RWPE1 (cell line): Measurements from ENCODE around the gene CHRNA3.

Experiments used
- CTCF ChIA-PET: fragments of 350-600 bp; sonication (Branson Sonifier 250); formaldehyde crosslinking; extraction: SDS; loops from one replicate; lab custom pipeline; 2021; lab: Yijun Ruan, JAX
- POLR2A ChIA-PET: fragments of 400-600 bp; formaldehyde crosslinking; extraction: SDS; loops from one replicate; lab custom pipeline; 2020; ENCODE audit warnings: antibody characterized with exemption; ENCODE audit not compliant: low non-redundant PET; lab: Yijun Ruan, JAX
- DNase-seq: peaks from one replicate; pipeline ENCODE4 v3.0.0; 2012; ENCODE audit warnings: low spot score
- H3K27ac ChIP-seq: fragments of 450-650 bp; 2 replicates; pipeline ENCODE4 v1.5.1; 2017
- TF ChIP-seq, protein P1 (sequence below): fragments of 450-650 bp; conservative IDR thresholded peaks from 2 replicates; pipeline ENCODE4 v1.5.1; 2017; ENCODE audit warnings: low read depth, mild to moderate bottlenecking

CHRNA3 gene

DNA sequence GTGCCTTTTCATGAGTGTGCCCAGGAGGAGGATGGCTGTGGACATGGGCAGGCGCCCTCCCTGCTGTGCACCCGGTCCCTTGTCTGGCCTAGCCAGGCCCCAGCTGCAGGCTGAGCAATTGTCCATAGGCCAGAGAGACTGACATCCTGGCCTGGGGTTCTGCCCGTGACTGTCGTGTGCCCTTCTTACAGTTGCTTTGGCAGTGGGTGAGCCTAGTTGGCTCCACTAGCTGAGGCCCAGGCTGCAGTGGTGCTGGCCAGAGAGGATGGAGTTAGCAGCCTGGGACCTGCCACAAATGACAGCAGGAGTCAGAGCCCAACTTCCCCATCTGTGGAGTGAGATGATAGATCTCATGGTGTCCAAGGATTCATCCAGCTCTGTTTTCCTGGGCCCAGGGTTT lies 29.2 kb upstream of the CHRNA3 start:
- CTCF ChIA-PET = no interaction called here
- TF ChIP-seq, protein P1, sequence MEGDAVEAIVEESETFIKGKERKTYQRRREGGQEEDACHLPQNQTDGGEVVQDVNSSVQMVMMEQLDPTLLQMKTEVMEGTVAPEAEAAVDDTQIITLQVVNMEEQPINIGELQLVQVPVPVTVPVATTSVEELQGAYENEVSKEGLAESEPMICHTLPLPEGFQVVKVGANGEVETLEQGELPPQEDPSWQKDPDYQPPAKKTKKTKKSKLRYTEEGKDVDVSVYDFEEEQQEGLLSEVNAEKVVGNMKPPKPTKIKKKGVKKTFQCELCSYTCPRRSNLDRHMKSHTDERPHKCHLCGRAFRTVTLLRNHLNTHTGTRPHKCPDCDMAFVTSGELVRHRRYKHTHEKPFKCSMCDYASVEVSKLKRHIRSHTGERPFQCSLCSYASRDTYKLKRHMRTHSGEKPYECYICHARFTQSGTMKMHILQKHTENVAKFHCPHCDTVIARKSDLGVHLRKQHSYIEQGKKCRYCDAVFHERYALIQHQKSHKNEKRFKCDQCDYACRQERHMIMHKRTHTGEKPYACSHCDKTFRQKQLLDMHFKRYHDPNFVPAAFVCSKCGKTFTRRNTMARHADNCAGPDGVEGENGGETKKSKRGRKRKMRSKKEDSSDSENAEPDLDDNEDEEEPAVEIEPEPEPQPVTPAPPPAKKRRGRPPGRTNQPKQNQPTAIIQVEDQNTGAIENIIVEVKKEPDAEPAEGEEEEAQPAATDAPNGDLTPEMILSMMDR = no peak
- POLR2A ChIA-PET = interaction anchor here (0.6 kb wide), 1 partner anchor 16 kb away, joined by 3 read pairs; no protein-coding TSS in a partner anchor
- DNase-seq = no peak
- H3K27ac ChIP-seq = no peak overlapping the region

DNA sequence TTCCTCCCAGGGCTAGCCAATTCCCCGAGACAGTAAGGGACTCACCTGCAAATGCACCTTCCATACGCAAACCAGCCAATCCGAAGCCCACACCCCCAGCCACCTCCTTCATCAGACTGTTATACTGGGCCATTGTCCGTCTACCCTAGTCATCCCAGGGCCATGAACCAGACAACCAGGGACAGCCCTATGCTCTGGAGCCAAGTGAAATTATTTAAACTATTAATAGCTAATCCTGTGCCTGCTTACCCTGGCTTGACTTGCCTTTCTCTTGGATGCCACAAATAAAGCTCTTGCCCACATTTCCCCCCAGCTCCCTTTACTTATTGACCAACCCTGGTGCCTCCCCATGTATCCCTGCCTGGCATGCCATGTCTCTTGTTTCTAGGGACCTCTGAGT lies 24.2 kb upstream of the CHRNA3 start:
- TF ChIP-seq, protein P1 = no peak
- ChIA-PET POLR2A (no interaction called here), CTCF (no interaction called here)
- no peak overlapping the region for H3K27ac ChIP-seq
- no peak for DNase-seq

DNA sequence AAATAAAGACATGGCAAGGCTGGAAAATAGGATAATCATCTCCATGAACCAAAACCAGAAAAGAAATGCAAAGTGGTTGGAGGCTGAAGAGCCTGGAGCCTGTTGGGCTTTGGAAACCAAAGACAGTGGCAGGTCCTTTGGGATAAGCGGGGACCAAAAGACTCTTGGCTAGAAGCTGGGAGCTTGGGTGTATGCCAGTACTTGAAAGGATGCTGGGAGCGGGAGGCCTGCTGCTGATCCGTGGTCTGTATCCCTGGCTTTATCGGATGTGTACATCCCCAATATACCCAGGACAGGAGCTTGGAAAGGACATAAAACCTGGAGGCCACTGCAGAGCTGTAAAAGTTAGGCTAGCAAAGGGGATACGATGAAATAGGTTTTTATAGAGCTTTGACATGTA lies 21.5 kb upstream of the CHRNA3 start:
- ChIA-PET POLR2A (no interaction called here), CTCF (no interaction called here)
- DNase-seq = no peak
- H3K27ac ChIP-seq = no peak overlapping the region
- TF ChIP-seq, protein P1 = no peak

DNA sequence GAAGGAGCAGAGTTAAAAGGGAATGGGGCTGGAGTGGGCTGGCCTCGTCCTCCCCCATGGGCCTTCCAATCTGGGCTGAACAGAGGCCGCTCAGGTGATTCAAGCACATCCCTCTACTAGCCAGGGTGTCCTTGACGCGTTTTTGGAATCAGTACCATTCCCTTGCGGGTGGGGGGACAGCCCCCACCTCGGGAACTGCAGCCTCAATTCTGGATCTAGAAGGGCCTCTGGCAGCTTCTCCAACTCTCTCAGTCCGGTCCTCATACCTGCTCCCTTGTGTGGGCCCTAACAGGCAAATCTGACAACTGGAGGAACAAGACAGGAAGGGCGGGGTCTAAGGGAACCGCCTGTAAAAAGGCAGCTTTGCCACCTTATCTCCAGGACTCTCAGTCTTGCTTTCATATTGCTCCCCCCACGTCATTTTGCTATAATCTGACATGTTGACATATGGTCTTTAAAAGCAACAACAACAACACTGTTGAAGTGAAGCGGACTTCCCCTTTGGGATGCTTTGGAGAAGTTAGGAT lies 21.0 kb upstream of the CHRNA3 start:
- DNase-seq = no peak
- H3K27ac ChIP-seq = no peak overlapping the region
- ChIA-PET POLR2A (no interaction called here), CTCF (interaction anchor here (0.6 to 0.8 kb wide), 2 partner anchors 13 to 30 kb away, joined by 3 read pairs; no protein-coding TSS in a partner anchor)
- TF ChIP-seq, protein P1 = no peak

DNA sequence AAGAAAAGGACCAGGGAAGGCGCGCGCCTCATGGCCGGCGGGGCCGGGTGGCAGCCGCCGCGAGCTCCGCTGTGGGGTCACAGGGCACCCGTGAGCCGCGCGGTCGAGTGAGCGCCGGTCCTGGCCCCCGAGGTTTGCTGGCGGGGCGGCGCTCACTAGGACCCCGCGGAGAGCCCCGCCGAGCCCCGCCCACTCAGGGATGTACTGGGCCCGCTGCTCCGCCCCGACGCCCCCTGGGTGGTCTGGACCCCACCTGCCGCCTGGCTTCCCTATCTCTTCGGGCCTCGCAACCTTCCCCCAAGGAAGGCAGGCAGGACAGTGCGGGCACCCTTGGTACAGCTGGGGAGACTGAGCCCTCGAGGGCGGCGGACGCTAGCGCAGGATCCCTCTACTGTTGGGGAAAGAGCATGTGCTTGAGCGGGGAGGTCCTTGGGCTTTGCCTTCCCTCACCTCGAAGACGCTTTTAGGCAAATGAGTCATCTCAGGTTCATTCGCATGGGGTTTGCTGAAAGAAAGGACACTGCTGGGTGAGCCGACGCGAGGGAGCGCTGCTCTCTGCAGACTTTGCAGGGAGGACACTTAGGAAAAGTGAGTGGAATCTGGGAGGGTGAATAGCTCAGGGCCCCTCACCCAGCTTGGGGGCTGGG lies 20.4 kb upstream of the CHRNA3 start, which contains the start of gene CHRNB4:
Gene CHRNB4, minus strand, starts transcription at position 109 of the 647 bp plus-strand sequence. Its CDS starts 77 bp downstream, at position 32.
- TF ChIP-seq, protein P1 = no peak
- ChIA-PET CTCF (interaction anchor here (0.6 to 0.8 kb wide), 2 partner anchors 13 to 31 kb away, joined by 3 read pairs; no protein-coding TSS in a partner anchor), POLR2A (no interaction called here)
- peak; percentile 59 for DNase-seq
- no peak within 1 kb of the TSS for H3K27ac ChIP-seq

DNA sequence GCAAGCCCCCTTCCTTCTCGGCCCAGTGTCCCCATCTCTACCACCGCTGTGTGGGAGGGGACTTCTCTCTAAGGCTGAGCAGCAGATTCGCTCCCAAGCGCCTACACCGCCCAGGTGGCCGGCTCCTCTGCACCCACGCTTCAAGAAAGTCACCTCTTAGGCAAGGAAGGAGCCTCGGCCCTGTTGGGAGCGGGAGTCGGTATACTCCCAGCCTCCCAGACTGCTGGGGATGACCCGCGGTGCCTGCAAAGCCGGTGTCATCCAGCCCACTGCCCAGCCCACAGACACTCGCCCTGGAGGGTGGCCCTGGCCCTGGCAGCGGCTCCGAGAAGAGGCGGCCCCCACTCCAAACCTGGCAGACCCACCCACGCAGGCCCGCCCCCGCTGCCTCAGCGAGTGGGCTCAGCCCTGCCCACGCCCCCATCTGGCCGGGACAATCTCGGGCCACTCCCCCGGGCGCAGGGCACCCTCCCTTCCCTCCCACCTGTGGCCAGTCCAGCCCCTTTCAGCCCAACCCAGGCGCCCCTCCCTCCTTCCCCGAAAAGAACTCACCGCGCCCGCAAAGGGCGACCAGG lies 19.8 kb upstream of the CHRNA3 start:
- no peak for DNase-seq
- H3K27ac ChIP-seq = no peak overlapping the region
- ChIA-PET POLR2A (no interaction called here), CTCF (no interaction called here)
- TF ChIP-seq, protein P1 = no peak
